Loucy (cell line): Measurements from ENCODE around the gene MRPL36.
"Not testable (repeated sequence)": the region's sequence is repeated elsewhere in the genome, so short reads cannot be mapped to it uniquely, and the experiment has no call there.

Experiments
- EZH2phosphoT487 ChIP-seq: fragments of 200-600 bp; IDR thresholded peaks from 2 replicates; pipeline ENCODE4 v1.6.1; 2018; ENCODE audit warnings: antibody characterized with exemption, mild to moderate bottlenecking, moderate library complexity, borderline replicate concordance
- TF ChIP-seq, protein P1 (sequence below): fragments of 200-600 bp; sonication (generic); conservative IDR thresholded peaks from 2 replicates; pipeline ENCODE4 v1.5.1; 2014; ENCODE audit warnings: mild to moderate bottlenecking, antibody characterized with exemption, low read length

DNA sequence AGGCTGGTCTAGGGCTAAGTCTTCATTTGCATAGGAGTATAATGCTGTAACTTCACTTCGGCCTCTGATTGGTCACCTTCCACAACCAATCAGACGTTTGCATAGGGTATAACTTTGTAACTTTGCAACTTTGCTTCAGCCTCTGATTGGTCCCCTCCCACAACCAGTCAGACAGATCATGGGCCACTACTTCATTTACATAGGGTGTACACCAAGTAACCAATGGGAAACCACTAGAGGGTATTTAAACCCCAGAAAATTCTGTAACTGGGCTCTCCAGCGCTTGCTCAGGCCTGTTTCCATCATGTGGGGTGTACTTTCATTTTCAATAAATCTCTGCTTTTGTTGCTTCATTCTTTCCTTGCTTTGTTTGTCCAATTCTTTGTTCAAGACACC is 10.2 kb downstream of the MRPL36 start:
- TF ChIP-seq, protein P1, sequence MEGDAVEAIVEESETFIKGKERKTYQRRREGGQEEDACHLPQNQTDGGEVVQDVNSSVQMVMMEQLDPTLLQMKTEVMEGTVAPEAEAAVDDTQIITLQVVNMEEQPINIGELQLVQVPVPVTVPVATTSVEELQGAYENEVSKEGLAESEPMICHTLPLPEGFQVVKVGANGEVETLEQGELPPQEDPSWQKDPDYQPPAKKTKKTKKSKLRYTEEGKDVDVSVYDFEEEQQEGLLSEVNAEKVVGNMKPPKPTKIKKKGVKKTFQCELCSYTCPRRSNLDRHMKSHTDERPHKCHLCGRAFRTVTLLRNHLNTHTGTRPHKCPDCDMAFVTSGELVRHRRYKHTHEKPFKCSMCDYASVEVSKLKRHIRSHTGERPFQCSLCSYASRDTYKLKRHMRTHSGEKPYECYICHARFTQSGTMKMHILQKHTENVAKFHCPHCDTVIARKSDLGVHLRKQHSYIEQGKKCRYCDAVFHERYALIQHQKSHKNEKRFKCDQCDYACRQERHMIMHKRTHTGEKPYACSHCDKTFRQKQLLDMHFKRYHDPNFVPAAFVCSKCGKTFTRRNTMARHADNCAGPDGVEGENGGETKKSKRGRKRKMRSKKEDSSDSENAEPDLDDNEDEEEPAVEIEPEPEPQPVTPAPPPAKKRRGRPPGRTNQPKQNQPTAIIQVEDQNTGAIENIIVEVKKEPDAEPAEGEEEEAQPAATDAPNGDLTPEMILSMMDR = not testable (repeated sequence)
- not testable (repeated sequence) for TF ChIP-seq EZH2phosphoT487
